Thymus (tissue), 14 donors: ENCODE measurements around the gene RIPK3. TPM values are rescaled to one million over a fixed set of nuclear protein-coding genes. Genes with fewer than 3 reads are reported as not detected.
"Not testable (repeated sequence)": the region's sequence is repeated elsewhere in the genome, so short reads cannot be mapped to it uniquely, and the experiment has no call there.

Experiments
- DNase-seq, 9 donors: peaks; one replicate each; pipeline ENCODE4 v3.0.0-alpha.2; 2013; ENCODE audit warnings: low spot score in 9 of 9, low read depth in 6 of 9, missing footprints in 1 of 9
- H3K27ac ChIP-seq, 2 donors: one replicate each; pipeline ENCODE4 v1.5.1; 2013; ENCODE audit warnings: control low read depth in 1 of 2, low read depth in 1 of 2, low read length in 1 of 2, mild to moderate bottlenecking in 1 of 2, moderate library complexity in 1 of 2
- H3K27me3 ChIP-seq, 2 donors: one replicate each; pipeline ENCODE4 v1.5.1; 2013; ENCODE audit warnings: low read length in 1 of 2; ENCODE audit not compliant: control insufficient read depth in 2 of 2, insufficient read depth in 1 of 2
- H3K36me3 ChIP-seq, 2 donors: one replicate each; pipeline ENCODE4 v1.5.1; 2013; ENCODE audit warnings: low read length in 1 of 2, mild to moderate bottlenecking in 1 of 2, moderate library complexity in 1 of 2; ENCODE audit not compliant: control insufficient read depth in 2 of 2, insufficient read depth in 2 of 2
- H3K4me1 ChIP-seq, 2 donors: one replicate each; pipeline ENCODE4 v1.5.1; 2013; ENCODE audit warnings: low read length in 2 of 2; ENCODE audit not compliant: control insufficient read depth in 2 of 2, insufficient read depth in 2 of 2
- H3K4me3 ChIP-seq, 2 donors: one replicate each; pipeline ENCODE4 v1.5.1; 2013; ENCODE audit warnings: low read length in 2 of 2, control low read depth in 1 of 2, mild to moderate bottlenecking in 1 of 2
- H3K9me3 ChIP-seq, 2 donors: one replicate each; pipeline ENCODE4 v1.5.1; 2013; ENCODE audit warnings: low read length in 1 of 2, mild to moderate bottlenecking in 1 of 2; ENCODE audit not compliant: control insufficient read depth in 2 of 2, insufficient read depth in 1 of 2
- WGBS: extraction: QIAGEN DNeasy Blood & Tissue Kit; methylation state at CpG from one replicate; pipeline ENCODE4 v1.1.7; 2013; 5-methylcytosine and 5-hydroxymethylcytosine counted together
- long read RNA-seq, 10 donors: transcript quantifications; one replicate each; lab custom pipeline, GENCODE V29; 2026
- polyA plus RNA-seq: library from polyadenylated mRNA; stranded (reverse); fragments of 200-250 nt; gene quantifications from one replicate; pipeline ENCODE4 v1.2.3, GENCODE V29; 2013
- total RNA-seq: library from RNA; stranded (reverse); fragments of 120-200 nt; gene quantifications from one replicate; pipeline ENCODE4 v1.2.4, GENCODE V29; 2013
- donor health status: healthy.

Gene RIPK3
- total RNA-seq (10.9 TPM), polyA plus RNA-seq (15.2 TPM)
- long read RNA-seq, donor 1 = 0 reads
- long read RNA-seq, donor 2 = 0 reads
- long read RNA-seq, donor 3, partial matches to known transcripts = 0 of 4 reads
- long read RNA-seq, donor 3, other reads (novel, unspliced or antisense) = 0 of 4 reads
- long read RNA-seq, donor 4, partial matches to known transcripts = 0 of 1 reads
- long read RNA-seq, donor 4, other reads (novel, unspliced or antisense) = 0 of 1 reads
- long read RNA-seq, donor 5, partial matches to known transcripts = 0 of 2 reads
- long read RNA-seq, donor 5, other reads (novel, unspliced or antisense) = 0 of 2 reads
- long read RNA-seq, donor 6, partial matches to known transcripts = 0 of 1 reads
- long read RNA-seq, donor 6, other reads (novel, unspliced or antisense) = 0 of 1 reads
- long read RNA-seq, donor 7, partial matches to known transcripts = 0 of 1 reads
- long read RNA-seq, donor 7, other reads (novel, unspliced or antisense) = 0 of 1 reads
- long read RNA-seq, donor 8 = 0 reads
- long read RNA-seq, donor 9, partial matches to known transcripts = 0 of 1 reads
- long read RNA-seq, donor 9, other reads (novel, unspliced or antisense) = 0 of 1 reads
- long read RNA-seq, donor 10, partial matches to known transcripts = 0 of 2 reads
- long read RNA-seq, donor 10, other reads (novel, unspliced or antisense) = 0 of 2 reads

DNA sequence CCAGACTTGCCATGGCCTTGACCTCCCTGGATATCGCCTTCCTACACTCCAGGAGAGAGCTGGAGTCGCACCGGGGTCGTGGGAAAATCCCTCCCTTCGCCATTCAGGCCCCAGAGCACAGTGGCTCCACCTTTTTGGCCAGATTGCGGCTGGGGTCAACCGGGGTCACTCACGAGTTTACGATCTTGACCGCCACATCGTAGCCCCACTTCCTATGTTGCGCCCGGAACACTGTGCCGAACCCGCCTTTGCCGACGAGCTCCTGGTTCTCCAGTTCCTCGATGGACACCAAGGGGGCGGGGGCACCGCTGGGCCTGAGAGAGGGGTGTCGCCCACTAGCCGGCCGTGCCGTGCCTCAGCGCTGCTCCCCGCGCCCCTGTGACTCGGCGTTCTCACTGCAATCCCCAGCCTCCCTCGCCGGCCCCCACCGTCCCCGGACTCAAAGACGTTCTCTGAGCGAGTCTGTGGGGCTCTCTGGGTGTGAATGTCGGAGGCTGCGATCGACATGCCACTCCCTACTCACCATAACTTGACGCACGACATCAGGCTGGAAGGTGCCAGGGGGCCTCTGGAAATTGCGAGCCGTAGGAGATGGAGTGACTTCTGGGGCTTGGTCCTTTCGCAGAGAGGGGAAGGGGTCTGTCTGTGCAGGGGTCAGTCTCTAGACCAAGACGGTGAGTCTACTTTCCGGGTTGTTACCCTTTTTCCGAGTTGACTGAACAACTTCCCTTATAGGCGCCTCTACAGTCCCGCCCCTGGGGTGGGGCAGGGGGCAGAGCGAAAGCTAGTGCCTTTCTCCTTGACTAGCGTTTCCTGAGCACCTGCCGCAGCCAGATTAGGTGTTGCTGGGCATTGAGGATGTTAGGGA is at the start of gene RIPK3:
TSS of gene RIPK3 (minus strand) at position 708 of the 868 bp plus-strand sequence. CDS start at position 543, 165 bp downstream.
- Histone ChIP-seq H3K27ac (peak within 1 kb of the TSS in 1 of 2 donors; percentile 22), H3K36me3 (peaks cover 0 to 13% of the 10 kb centered on the region in 2 donors), H3K4me3 (peak within 1 kb of the TSS; percentile 62 to 76), H3K27me3 (peaks cover 25 to 72% of the 10 kb centered on the region in 2 donors), H3K4me1 (peaks cover 6 to 22% of the 10 kb centered on the region in 2 donors), H3K9me3 (peaks cover 0 to 5% of the 10 kb centered on the region in 2 donors)
- 6% methylated on average over 51 of the region's 51 CpGs for WGBS
- DNase-seq = peak; percentile 42 to 87 (median 59)

DNA sequence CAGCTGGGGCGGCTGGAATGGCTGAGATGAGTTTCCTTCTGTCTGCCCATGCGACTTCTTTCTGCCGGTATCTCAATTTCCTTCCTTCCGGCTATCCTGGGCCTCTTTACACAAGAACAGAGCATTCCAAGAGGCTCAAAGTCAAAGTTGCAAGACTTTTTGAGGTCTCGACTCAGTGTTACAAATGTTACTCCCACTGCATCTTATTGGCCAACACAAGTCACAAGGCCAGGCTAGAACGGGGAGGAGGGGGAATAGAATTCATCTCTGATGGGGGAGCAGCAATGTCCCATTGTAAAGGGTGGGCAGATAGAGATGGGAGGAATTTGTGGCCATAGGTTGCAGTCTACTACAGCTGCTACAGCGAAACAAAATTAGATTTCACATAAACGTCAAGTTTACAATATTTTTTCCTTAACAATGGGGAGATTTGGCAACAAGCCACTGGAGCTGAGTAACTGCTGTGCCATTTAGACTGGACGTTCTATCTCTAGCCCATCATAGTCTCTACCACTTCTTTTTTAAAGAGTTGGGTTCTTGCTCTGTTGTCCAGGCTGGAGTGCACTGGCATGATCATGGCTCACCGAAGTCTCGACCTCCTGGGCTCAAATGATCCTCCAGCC is 49.5 kb upstream of the RIPK3 start:
- H3K27ac ChIP-seq = no peak overlapping the region
- no peaks in the 10 kb centered on the region for H3K9me3 ChIP-seq
- no peaks in the 10 kb centered on the region for H3K4me1 ChIP-seq
- H3K27me3 ChIP-seq = no peaks in the 10 kb centered on the region
- H3K4me3 ChIP-seq = no peak overlapping the region
- no peak for DNase-seq
- H3K36me3 ChIP-seq = no peaks in the 10 kb centered on the region
- WGBS = 90% methylated on average over 11 of the region's 11 CpGs

DNA sequence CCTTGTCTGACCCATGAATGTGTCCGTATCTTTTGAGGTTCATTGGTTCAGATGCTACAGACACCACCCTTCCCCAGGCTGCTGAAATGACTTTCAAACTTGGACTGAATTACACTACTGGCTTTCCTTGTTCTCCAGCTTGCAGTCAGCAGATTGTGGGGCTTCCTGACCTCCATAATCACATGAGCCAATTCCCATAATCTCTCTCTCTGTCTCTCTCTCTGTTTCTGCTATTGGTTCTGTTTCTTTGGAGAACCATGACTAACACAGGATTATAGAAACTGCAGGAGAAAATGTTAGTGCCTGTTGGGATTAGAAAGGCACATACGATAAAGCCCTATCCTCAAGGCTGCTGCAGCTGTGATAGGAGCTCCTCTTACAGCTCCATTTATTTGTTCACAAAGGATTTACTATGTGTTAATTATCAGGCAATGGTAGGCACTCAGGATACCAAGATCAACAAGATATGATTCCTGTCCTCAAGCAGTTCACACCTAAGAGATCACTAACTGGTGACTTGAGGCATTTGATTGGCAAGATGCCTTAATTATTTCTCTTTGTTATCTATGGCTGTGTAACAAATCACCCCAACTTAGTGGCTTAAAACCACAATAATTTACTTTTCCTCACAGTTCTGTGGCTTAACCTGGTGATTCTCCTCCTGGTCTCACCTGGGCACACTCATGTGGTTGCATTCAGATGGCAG is 48.8 kb upstream of the RIPK3 start:
- WGBS = 96% methylated on average over 2 of the region's 2 CpGs
- Histone ChIP-seq H3K4me1 (no peaks in the 10 kb centered on the region), H3K27me3 (no peaks in the 10 kb centered on the region), H3K27ac (no peak overlapping the region), H3K4me3 (no peak overlapping the region), H3K9me3 (no peaks in the 10 kb centered on the region), H3K36me3 (no peaks in the 10 kb centered on the region)
- no peak for DNase-seq

DNA sequence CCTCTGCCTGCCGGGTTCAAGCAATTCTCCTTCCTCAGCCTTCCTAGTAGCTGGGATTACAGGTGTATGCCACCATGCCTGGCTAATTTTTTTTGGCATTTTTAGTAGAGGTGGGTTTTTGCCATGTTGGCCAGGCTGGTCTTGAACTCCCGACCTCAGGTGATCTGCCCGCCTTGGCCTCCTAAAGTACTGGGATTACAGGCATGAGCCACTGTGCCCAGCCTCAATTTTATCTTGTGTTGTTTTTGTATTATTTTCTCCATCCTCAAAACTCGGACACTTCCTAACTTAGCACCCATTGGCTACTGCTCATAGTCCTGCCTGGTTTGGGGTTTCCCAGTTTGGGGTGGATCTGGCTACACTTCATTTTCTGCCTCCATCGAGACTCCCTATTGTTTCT is 47.8 kb upstream of the RIPK3 start:
- H3K9me3 ChIP-seq, H3K4me3 ChIP-seq, DNase-seq, H3K27me3 ChIP-seq, H3K36me3 ChIP-seq, H3K27ac ChIP-seq, H3K4me1 ChIP-seq: not testable (repeated sequence)
- 97% methylated on average over 5 of the region's 5 CpGs for WGBS

DNA sequence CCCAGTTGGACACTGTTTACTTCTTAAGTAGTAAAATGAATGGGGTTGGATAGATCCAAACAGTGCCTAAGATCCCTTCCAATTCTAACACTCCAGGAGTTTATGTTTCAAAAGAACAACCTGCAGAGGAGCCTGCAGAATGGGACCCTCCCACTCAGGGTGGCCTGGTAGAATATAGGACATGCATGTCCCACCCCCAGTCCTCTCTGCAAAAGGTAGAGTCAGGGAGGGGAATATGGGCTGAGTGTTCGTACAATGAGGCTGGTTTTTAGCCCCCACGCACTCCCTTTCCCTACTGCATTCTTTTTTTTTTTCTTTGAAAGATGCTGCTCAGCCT is 47.2 kb upstream of the RIPK3 start:
- Histone ChIP-seq H3K4me1 (no peaks in the 10 kb centered on the region), H3K36me3 (no peaks in the 10 kb centered on the region), H3K27ac (no peak overlapping the region), H3K9me3 (no peaks in the 10 kb centered on the region), H3K27me3 (no peaks in the 10 kb centered on the region), H3K4me3 (no peak overlapping the region)
- 94% methylated on average over 2 of the region's 2 CpGs for WGBS
- no peak for DNase-seq

DNA sequence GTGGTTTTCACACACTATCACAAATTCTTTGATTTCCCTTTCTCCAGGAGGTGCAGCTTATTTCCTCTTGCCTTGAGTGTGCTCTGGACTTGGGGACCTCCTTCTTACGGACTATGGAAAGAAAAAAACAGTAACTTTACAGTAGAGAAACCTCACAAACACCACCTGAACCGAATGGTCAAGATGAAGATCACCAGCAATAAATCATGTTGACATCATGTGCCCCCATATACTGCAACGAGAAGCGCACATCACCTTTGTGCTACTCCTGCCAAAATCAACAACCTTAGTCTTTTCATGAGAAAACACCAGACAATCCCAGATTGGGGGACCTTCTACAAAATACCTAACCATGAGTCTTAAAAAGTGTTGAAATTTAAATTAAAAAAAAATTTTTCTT is 45.7 kb upstream of the RIPK3 start:
- no peak overlapping the region for H3K27ac ChIP-seq
- WGBS = 90% methylated on average over 4 of the region's 4 CpGs
- H3K36me3 ChIP-seq = no peaks in the 10 kb centered on the region
- no peaks in the 10 kb centered on the region for H3K9me3 ChIP-seq
- no peaks in the 10 kb centered on the region for H3K27me3 ChIP-seq
- H3K4me3 ChIP-seq = no peak overlapping the region
- DNase-seq = no peak
- no peaks in the 10 kb centered on the region for H3K4me1 ChIP-seq

DNA sequence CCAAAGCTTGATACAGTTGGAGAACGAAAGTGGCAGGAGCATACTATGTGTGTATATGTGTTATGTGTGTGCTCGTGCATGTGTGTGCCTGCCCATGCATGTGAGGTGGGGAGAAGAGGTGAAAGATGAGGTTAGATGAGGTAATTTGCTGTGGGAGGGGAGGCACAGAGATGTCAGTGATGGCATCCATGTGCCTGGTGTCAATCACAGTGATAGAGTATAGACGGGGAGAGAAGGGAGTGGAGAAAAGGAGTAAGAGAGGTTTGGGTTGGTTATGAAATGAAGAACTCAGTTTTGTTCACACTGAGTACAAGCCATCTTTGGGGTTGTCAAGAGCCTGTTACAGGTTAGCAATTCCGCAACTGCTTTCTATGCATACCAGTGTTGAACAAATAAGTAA is 44.4 kb upstream of the RIPK3 start:
- Histone ChIP-seq H3K4me3 (no peak overlapping the region), H3K9me3 (no peaks in the 10 kb centered on the region), H3K36me3 (no peaks in the 10 kb centered on the region), H3K4me1 (no peaks in the 10 kb centered on the region), H3K27ac (no peak overlapping the region), H3K27me3 (no peaks in the 10 kb centered on the region)
- 96% methylated on average over 4 of the region's 4 CpGs for WGBS
- no peak for DNase-seq

DNA sequence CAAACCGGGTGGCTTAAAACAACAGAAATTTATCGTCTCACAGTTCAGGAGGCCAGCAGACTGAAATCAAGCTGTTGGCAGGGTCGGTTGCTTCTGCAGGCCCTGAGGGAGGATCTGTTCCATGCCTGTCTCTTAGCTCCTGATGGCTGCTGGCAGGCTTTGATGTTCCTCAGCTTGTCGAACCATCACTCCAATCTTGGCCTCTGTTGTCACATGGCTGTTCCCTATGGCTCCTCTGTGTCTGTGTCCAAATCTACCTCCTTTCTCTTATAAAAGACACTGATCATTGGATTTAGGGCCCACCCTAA is 42.2 kb upstream of the RIPK3 start:
- 94% methylated on average over 4 of the region's 4 CpGs for WGBS
- no peak overlapping the region for H3K27ac ChIP-seq
- no peaks in the 10 kb centered on the region for H3K9me3 ChIP-seq
- peaks cover 0 to 12% of the 10 kb centered on the region in 2 donors for H3K4me1 ChIP-seq
- no peak for DNase-seq
- H3K27me3 ChIP-seq = no peaks in the 10 kb centered on the region
- no peak overlapping the region for H3K4me3 ChIP-seq
- H3K36me3 ChIP-seq = no peaks in the 10 kb centered on the region
